Measurements from ENCODE around the gene SCGB3A2. TPM values are rescaled to one million over a fixed set of nuclear protein-coding genes. Genes with fewer than 3 reads are reported as not detected.

Gene SCGB3A2
- total and polyA plus RNA-seq, 2 of the 8 experiments (the other 6 are each of a cell fraction or from before 2014, with no cell fraction given): 47.1 to 63.6 TPM

DNA sequence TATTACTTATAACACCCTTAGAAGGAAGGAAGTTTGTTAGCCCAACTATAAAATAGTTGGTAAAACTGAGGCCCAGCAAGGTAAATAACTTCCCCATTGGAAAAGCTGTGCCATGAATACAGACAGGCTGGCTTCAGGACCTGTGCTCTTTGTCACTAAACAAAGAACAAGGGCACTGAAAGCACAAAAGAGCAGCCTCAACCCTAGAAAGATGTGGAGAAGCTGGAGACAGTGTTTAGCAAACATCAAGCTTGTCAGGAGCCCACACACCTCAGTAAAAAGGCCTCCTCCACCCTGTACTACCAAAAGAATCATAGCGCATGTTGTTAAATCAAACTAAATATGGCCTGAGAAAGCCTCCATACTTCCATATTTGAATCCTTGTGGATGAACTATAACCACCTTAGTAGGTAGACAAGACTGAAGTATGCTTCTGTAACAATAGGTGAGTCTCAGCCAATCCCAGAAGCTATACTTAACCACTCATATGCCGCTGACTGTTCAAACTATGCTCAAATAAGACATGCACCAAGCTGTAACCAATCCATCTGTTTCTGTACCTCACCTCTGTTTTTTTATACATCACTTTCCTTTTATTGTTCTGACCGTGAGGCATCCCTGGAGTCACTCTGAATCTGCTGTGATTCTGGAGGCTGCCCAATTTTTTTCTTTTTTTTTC lies 18.4 kb upstream of the SCGB3A2 start:
- FAIRE-seq (peak; percentile 57), DNase-seq (ENCODE audit: low read depth in 1 of 2, low spot score in 2 of 2) (no peak)
- no peaks in the 10 kb centered on the region for H3K9me3 ChIP-seq (ENCODE audit: insufficient read depth in 2 of 2, low read depth in 1 of 2, low read length in 1 of 2)
- H3K4me1 ChIP-seq (replicated peaks in 1 of 4; ENCODE audit: control insufficient read depth in 3 of 4, insufficient read depth in 4 of 4, low read length in 3 of 4): peaks cover 2 to 21% (median 17%) of the 10 kb centered on the region in 4 experiments; a peak in 6 of 7 replicates
- no peak overlapping the region for H2AK5ac ChIP-seq (ENCODE audit: low read depth, low read length)
- no peak overlapping the region for H2AFZ ChIP-seq (ENCODE audit: low read length)
- no peak overlapping the region for H3K4ac ChIP-seq (replicated peaks; ENCODE audit: insufficient read length, low read depth, low read length)
- peaks cover 0 to 41% (median 6%) of the 10 kb centered on the region in 4 experiments; a peak in 6 of 8 replicates for H3K36me3 ChIP-seq (ENCODE audit: control insufficient read depth in 2 of 4, insufficient read depth in 4 of 4, low read length in 3 of 4)
- no peak overlapping the region for H3K56ac ChIP-seq (replicated peaks; ENCODE audit: insufficient read length, low read depth, low read length)
- H2BK5ac ChIP-seq (ENCODE audit: low read depth, low read length): no peak overlapping the region
- peaks cover 0 to 1% of the 10 kb centered on the region in 2 experiments for H4K20me1 ChIP-seq (replicated peaks in 1 of 2; ENCODE audit: control insufficient read depth in 1 of 2, insufficient read depth in 2 of 2, low read length in 2 of 2)
- H3K14ac ChIP-seq (ENCODE audit: insufficient read length): no peak overlapping the region
- 82% methylated on average over 3 of the region's 3 CpGs; no CpG with 5 or more reads in 1 of the 2 experiments for WGBS, 2 experiments (ENCODE audit: extremely low coverage in 1 of 2, insufficient coverage in 1 of 2, insufficient read length in 1 of 2, insufficient replicate concordance in 2 of 2, low coverage in 1 of 2, low lambda C conversion rate in 2 of 2, missing lambda C conversion rate in 1 of 2)
- H4K5ac ChIP-seq (ENCODE audit: insufficient read length, low read depth, low read length): no peak overlapping the region
- ChIA-PET CTCF (ENCODE audit: partially characterized antibody) (interaction anchor here (0.6 to 9.2 kb wide), 9 partner anchors 9 to 79 kb away, joined by 3 to 126 read pairs (median 7); partner anchors contain the start of gene SCGB3A2), POLR2A (ENCODE audit: partially characterized antibody) (interaction anchor here (0.8 to 26.7 kb wide), 13 partner anchors 7 to 121 kb away, joined by 3 to 730 read pairs (median 7); partner anchors contain the start of gene SCGB3A2)
- H3K27ac ChIP-seq (ENCODE audit: low read depth, low read length): peak overlapping the region; percentile 11; the same call in 1 of the 2 replicates
- no peak overlapping the region for H2BK15ac ChIP-seq (ENCODE audit: low read length)
- H3K27me3 ChIP-seq (replicated peaks in 1 of 4; ENCODE audit: control insufficient read depth in 3 of 4, extremely low read depth in 1 of 4, insufficient read depth in 3 of 4, low read length in 3 of 4): no peaks in the 10 kb centered on the region
- H3K4me2 ChIP-seq (ENCODE audit: insufficient read depth in 1 of 2, low read depth in 2 of 2, low read length in 2 of 2): no peak overlapping the region; a peak in 1 of 4 replicates
- no peak overlapping the region; the same call in 1 of the 2 replicates for H2BK20ac ChIP-seq (ENCODE audit: low read length)
- no peak overlapping the region for H4K8ac ChIP-seq (ENCODE audit: extremely low read depth, insufficient read depth, low read length)
- H3K23me2 ChIP-seq (ENCODE audit: low read depth, low read length): no peaks in the 10 kb centered on the region
- H3K23ac ChIP-seq (ENCODE audit: insufficient read length): no peak overlapping the region
- H3K9ac ChIP-seq (replicated peaks in 1 of 4; ENCODE audit: extremely low read depth in 1 of 4, low read depth in 3 of 4, low read length in 3 of 4): no peak overlapping the region
- no peak overlapping the region for H3K18ac ChIP-seq (ENCODE audit: extremely low read depth, low read length)
- peaks cover 0 to 21% of the 10 kb centered on the region in 2 experiments; a peak in 2 of 4 replicates for H3K79me2 ChIP-seq (ENCODE audit: control insufficient read depth in 1 of 2, insufficient read depth in 2 of 2, low read length in 2 of 2)
- H2BK12ac ChIP-seq (ENCODE audit: low read depth, low read length): no peak overlapping the region
- no peak overlapping the region for H4K91ac ChIP-seq (replicated peaks; ENCODE audit: insufficient read length, low read length)
- no peaks in the 10 kb centered on the region for H3K79me1 ChIP-seq (ENCODE audit: low read depth, low read length)
- TF ChIP-seq CBX5 (IDR thresholded peaks at IDR 0.05; ENCODE audit: low read depth, low read length) (no peak), POLR2A (IDR thresholded peaks at IDR 0.05; ENCODE audit: control extremely low read depth in 1 of 2, low read depth in 2 of 2, low read length in 2 of 2) (peak; percentile 59 to 82), JUN (IDR thresholded peaks at IDR 0.05; ENCODE audit: low read depth, low read length) (no peak), CHD1 (IDR thresholded peaks at IDR 0.05; ENCODE audit: low read depth, low read length) (no peak), POLR2AphosphoS5 (IDR thresholded peaks at IDR 0.05; ENCODE audit: low read depth, low read length) (peak; percentile 88), CTBP2 (IDR thresholded peaks at IDR 0.05; ENCODE audit: borderline replicate concordance, insufficient read depth, insufficient read length, low read length) (no peak), YY1 (IDR thresholded peaks at IDR 0.05; ENCODE audit: low read depth, low read length) (no peak), HDAC6 (IDR thresholded peaks at IDR 0.05; ENCODE audit: low read depth, low read length) (no peak), EGR1 (IDR thresholded peaks at IDR 0.05; ENCODE audit: borderline replicate concordance, low read depth, low read length) (no peak), RFX5 (IDR thresholded peaks at IDR 0.05; ENCODE audit: borderline replicate concordance, low read depth, low read length) (no peak)
- TF ChIP-seq, protein P1, sequence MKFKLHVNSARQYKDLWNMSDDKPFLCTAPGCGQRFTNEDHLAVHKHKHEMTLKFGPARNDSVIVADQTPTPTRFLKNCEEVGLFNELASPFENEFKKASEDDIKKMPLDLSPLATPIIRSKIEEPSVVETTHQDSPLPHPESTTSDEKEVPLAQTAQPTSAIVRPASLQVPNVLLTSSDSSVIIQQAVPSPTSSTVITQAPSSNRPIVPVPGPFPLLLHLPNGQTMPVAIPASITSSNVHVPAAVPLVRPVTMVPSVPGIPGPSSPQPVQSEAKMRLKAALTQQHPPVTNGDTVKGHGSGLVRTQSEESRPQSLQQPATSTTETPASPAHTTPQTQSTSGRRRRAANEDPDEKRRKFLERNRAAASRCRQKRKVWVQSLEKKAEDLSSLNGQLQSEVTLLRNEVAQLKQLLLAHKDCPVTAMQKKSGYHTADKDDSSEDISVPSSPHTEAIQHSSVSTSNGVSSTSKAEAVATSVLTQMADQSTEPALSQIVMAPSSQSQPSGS (IDR thresholded peaks at IDR 0.05; ENCODE audit: low read length): 0 out of 2 replicates have a peak, but pooled peaks have one; percentile 46
- H2BK120ac ChIP-seq (replicated peaks; ENCODE audit: low read depth, low read length): no peak overlapping the region
- H3K4me3 ChIP-seq (ENCODE audit: extremely low read depth in 1 of 4, insufficient read depth in 2 of 4, low read depth in 3 of 4, low read length in 4 of 4): no peak overlapping the region
